Type B pancreatic cell (in vitro differentiated cells): ENCODE measurements around the gene STMN3. TPM values are rescaled to one million over a fixed set of nuclear protein-coding genes. Genes with fewer than 3 reads are reported as not detected.
A peak's percentile ranks its signal among the peaks of the same experiment; 100 is the strongest.

Experiments used
- DNase-seq: peaks from one replicate; pipeline ENCODE4 v3.0.0; 2021; ENCODE audit warnings: mixed read lengths; ENCODE audit not compliant: unreplicated experiment; ENCODE audit errors: extremely low spot score
- H3K27ac Mint-ChIP-seq: 2 replicates; pipeline ENCODE4 v1.8.0; 2021; ENCODE audit warnings: mild to moderate bottlenecking, mixed read lengths
- H3K27me3 Mint-ChIP-seq: 2 replicates; pipeline ENCODE4 v1.8.0; 2021; ENCODE audit warnings: mixed read lengths
- H3K36me3 Mint-ChIP-seq: 2 replicates; pipeline ENCODE4 v1.8.0; 2021; ENCODE audit warnings: mixed read lengths
- H3K4me1 Mint-ChIP-seq: one replicate; pipeline ENCODE4 v1.8.0; 2021; ENCODE audit warnings: mixed read lengths; ENCODE audit not compliant: unreplicated experiment
- H3K4me3 Mint-ChIP-seq: 2 replicates; pipeline ENCODE4 v1.8.0; 2021; ENCODE audit warnings: mild to moderate bottlenecking, mixed read lengths
- H3K9me3 Mint-ChIP-seq: 2 replicates; pipeline ENCODE4 v1.8.0; 2021; ENCODE audit warnings: mixed read lengths
- total RNA-seq: library from RNA; stranded (reverse); gene quantifications from 2 replicates; pipeline ENCODE4 v1.2.1, GENCODE V29; 2021; ENCODE audit warnings: low replicate concordance
- TF ChIP-seq, protein P1 (sequence below): fragments of 200-600 bp; sonication (generic); conservative IDR thresholded peaks from 2 replicates; pipeline ENCODE4 v1.5.0; 2021; ENCODE audit warnings: antibody characterized with exemption, mild to moderate bottlenecking

Gene STMN3
- total RNA-seq, 1 donor from 2014 or later: 40.8 TPM

DNA sequence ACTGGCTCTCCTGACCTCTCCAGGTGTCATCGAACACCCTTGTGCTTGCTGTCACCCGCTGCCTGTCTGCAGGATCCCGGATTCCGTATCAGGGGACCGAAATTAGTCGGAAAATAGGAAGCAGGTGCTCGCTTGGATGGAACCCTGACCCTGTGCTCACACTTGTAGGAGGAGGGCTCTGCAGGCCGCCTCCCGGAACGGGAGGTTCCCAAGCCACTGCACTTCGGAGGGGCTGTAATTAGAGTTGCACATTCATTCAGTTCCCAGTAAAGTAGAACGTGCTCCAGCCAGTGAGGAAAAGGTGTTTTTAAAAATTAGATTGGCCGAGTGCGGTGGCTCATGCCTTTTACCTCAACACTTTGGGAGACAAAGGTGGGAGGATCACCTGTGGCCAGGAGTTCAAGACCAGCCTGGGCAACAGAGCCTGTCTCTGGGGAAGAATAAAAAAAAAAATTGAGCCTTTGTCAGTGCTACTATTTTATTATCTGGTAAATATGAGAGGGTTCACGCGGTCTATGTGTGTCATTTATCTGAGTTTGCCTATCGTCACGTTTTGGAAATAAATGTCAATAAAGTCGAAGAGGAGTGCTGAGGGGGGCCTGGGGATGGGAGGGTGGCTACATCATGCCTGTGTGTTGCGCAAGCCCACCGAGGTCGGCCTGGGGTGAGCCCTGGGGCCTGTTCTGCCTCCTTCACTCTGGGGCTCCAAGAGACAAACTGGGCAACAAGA is 24.8 kb downstream of the STMN3 start:
- peaks cover 17% of the 10 kb centered on the region for H3K4me1 Mint-ChIP-seq
- no peaks in the 10 kb centered on the region for H3K9me3 Mint-ChIP-seq
- DNase-seq: no peak
- peak overlapping the region; percentile 86 for H3K4me3 Mint-ChIP-seq
- peak overlapping the region; percentile 79 for H3K27ac Mint-ChIP-seq
- no peaks in the 10 kb centered on the region for H3K27me3 Mint-ChIP-seq
- no peaks in the 10 kb centered on the region for H3K36me3 Mint-ChIP-seq
- TF ChIP-seq, protein P1, sequence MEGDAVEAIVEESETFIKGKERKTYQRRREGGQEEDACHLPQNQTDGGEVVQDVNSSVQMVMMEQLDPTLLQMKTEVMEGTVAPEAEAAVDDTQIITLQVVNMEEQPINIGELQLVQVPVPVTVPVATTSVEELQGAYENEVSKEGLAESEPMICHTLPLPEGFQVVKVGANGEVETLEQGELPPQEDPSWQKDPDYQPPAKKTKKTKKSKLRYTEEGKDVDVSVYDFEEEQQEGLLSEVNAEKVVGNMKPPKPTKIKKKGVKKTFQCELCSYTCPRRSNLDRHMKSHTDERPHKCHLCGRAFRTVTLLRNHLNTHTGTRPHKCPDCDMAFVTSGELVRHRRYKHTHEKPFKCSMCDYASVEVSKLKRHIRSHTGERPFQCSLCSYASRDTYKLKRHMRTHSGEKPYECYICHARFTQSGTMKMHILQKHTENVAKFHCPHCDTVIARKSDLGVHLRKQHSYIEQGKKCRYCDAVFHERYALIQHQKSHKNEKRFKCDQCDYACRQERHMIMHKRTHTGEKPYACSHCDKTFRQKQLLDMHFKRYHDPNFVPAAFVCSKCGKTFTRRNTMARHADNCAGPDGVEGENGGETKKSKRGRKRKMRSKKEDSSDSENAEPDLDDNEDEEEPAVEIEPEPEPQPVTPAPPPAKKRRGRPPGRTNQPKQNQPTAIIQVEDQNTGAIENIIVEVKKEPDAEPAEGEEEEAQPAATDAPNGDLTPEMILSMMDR: no peak

DNA sequence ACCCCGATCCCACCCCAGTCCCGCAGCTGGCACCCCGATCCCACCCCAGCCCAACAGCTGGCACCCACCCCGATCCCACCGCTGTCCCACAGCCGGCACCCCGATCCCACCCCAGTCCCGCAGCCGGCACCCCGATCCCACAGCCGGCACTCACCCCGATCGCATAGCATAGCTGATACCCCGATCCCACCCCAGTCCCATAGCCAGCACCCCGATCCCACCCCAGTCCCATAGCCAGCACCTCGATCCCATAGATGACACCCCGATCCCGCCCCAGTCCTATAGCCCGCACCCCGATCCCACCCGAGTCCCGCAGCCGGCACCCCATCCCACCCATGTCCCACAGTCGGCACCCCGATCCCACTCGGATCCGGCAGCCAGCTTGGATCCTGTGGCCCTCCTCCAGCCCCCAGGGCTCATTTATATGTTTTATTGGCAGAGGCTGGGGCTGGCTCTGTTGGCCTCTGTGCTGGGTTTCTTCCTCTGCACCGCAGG is 25.4 kb downstream of the STMN3 start:
- Mint-ChIP-seq H3K36me3 (peaks cover 1% of the 10 kb centered on the region), H3K27ac (peak overlapping the region; percentile 79), H3K27me3 (no peaks in the 10 kb centered on the region), H3K4me1 (peaks cover 20% of the 10 kb centered on the region), H3K9me3 (no peaks in the 10 kb centered on the region), H3K4me3 (peak overlapping the region; percentile 86)
- no peak for DNase-seq
- TF ChIP-seq, protein P1: no peak

DNA sequence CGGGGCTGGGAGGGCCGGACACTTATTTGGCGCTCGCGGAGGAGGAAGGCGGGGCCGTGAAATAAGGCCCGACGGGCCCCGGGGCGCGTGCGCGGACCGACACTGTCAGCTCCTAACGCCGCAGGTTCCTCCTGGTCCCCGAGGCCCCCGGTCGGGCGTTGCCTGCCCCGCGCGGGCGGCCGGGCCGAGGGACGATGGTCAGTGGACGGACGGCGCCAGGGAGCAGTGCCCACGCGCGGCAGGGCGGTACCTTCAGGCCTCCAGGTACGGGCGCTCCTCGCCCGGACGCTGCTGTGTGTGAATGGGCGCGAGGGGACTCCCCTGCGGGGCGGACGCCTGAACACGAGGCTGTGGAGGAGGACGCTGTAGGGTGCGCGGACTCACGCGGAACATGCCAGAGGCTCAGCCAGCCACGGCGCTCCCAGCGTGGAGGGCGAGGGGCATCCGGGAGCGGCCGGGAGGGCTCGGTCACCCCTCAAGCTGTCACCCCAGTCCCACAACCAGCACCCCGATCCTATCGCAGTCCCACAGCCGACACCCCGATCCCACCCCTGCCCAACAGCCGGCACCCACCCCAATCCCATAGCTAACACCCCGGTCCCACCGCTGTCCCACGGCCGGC is 26.0 kb downstream of the STMN3 start:
- peak overlapping the region; percentile 86 for H3K4me3 Mint-ChIP-seq
- H3K36me3 Mint-ChIP-seq: peaks cover 7% of the 10 kb centered on the region
- H3K4me1 Mint-ChIP-seq: peaks cover 25% of the 10 kb centered on the region
- no peaks in the 10 kb centered on the region for H3K9me3 Mint-ChIP-seq
- TF ChIP-seq, protein P1: no peak
- H3K27ac Mint-ChIP-seq: no peak overlapping the region
- DNase-seq: peak; percentile 98
- H3K27me3 Mint-ChIP-seq: no peaks in the 10 kb centered on the region

DNA sequence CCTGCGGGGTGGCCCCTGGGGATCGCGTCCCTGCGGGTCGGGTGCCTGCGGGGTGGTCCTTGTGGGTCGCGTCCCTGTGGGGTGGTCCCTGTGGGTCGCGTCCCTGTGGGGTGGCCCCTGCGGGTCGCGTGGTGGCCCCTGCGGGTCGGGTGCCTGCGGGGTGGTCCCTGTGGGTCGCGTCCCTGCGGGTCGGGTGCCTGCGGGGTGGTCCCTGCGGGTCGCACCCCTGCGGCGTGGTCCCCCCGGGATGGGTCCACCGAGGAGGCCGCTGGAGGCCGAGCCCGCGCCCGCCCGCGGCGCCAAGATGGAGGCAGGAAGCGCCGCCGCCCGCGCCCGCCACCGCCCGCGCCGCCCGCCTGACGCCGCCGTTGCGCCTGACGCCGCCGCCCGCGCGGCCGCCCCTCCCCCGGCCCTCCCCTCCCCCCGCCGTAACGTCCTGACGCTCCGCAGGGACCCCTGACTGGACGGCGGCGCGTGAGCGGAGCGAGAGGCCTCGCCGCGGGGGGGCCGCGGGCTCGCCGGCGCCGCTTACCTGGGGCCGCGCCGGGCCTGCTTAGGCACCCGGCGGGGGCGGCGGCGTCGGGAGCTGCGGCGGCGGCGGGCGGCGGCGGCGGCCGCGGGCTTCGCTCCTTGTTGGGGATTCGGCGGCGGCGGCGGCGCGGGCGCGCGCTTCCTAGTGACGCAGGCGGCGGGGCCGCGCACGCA is 26.6 kb downstream of the STMN3 start, which contains the start of gene GMEB2:
GMEB2 (minus strand) TSS at position 678 of the 705 bp plus-strand sequence. CDS start 7,704 bp downstream, outside the sequence.
- Mint-ChIP-seq H3K27ac (peak within 1 kb of the TSS; percentile 90), H3K4me3 (peak within 1 kb of the TSS; percentile 86), H3K9me3 (no peaks in the 10 kb centered on the region), H3K4me1 (peaks cover 25% of the 10 kb centered on the region), H3K36me3 (peaks cover 9% of the 10 kb centered on the region), H3K27me3 (no peaks in the 10 kb centered on the region)
- no peak for DNase-seq
- TF ChIP-seq, protein P1: no peak

DNA sequence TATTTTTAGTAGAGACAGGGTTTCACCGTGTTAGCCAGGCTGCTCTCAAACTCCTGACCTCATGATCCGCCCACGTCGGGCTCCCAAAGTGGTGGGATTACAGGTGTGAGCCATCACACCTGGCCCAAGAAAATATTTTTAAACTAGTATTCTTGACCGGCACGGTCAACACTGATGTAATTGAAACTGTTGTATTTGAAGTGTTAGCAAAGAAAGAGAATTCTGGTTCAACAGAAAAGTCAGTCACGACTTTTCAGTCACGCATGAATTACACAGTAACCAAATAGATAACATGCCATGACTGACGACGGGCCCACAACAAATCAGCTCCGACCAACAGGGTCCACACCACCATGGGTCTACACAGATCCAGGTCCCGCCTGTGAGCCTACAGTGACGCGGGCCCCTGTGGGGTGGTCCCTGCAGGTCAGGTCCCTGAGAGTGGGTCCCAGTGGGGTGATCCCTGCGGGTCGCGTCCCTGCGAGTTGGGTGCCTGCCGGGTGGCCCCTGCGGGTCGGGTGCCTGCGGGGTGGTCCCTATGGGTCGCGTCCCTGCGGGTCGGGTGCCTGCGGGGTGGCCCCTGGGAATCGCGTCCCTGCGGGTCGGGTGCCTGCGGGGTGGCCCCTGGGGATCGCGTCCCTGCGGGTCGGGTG is 27.3 kb downstream of the STMN3 start:
- no peak for DNase-seq
- TF ChIP-seq, protein P1: no peak
- Mint-ChIP-seq H3K4me3 (peak overlapping the region; percentile 85), H3K36me3 (peaks cover 9% of the 10 kb centered on the region), H3K4me1 (peaks cover 25% of the 10 kb centered on the region), H3K9me3 (no peaks in the 10 kb centered on the region), H3K27me3 (no peaks in the 10 kb centered on the region), H3K27ac (peak overlapping the region; percentile 90)
